HCT116 (cell line): ENCODE measurements around the gene SMARCAL1. TPM values are rescaled to one million over a fixed set of nuclear protein-coding genes. Genes with fewer than 3 reads are reported as not detected.

Source experiments
- ATAC-seq: fragments of 200-7000 bp; cut with Tn5 transposase; 2 replicates; pipeline ENCODE4 v1.9.1; 2020; ENCODE audit warnings: mild to moderate bottlenecking, moderate library complexity
- BruUV-seq: library from RNA; stranded (reverse); fragments of 400-500 nt; replicated peaks from 2 replicates; lab custom pipeline; 2021; lab: Mats Ljungman, UMichigan
- CTCF ChIA-PET: fragments of 300-600 bp; sonication (Branson Sonifier 250); formaldehyde crosslinking; loops from one replicate; lab custom pipeline; 2021; ENCODE audit warnings: antibody characterized with exemption; lab: Charles Lee
- POLR2A ChIA-PET: fragments of 300-600, 350-600 bp; sonication (Branson Sonifier 250); formaldehyde crosslinking; loops from one replicate; lab custom pipeline; 2021; ENCODE audit warnings: antibody characterized with exemption; lab: Charles Lee
- RAD21 ChIA-PET, 2 experiments: fragments of 300-600 bp; sonication (Branson Sonifier 250); formaldehyde crosslinking; loops; one replicate each; lab custom pipeline; 2023; ENCODE audit warnings: low total read pairs in 2 of 2; ENCODE audit not compliant: uncharacterized antibody in 2 of 2, unreplicated experiment in 2 of 2, low non-redundant PET in 1 of 2; lab: Charles Lee
- DNase-seq: peaks from one replicate; pipeline ENCODE4 v3.0.0-alpha.2; 2010; ENCODE audit warnings: low read depth, low spot score
- H2AFZ ChIP-seq: fragments of 200-600 bp; shearing (Covaris generic), sonication (generic); 2 replicates; pipeline ENCODE4 v1.6.1; 2017; ENCODE audit warnings: low read depth, mixed run types, mixed read lengths, antibody characterized with exemption, low read length; ENCODE audit not compliant: poor library complexity, severe bottlenecking
- H3K27ac ChIP-seq: 2 replicates; pipeline ENCODE4 v1.5.1; 2012; ENCODE audit warnings: low read depth, low read length
- H3K27me3 ChIP-seq: fragments of 200-600 bp; sonication (generic); 2 replicates; pipeline ENCODE4 v1.6.1; 2016; ENCODE audit warnings: mixed run types, low read length, mixed read lengths; ENCODE audit not compliant: insufficient read depth
- H3K36me3 ChIP-seq, 2 experiments: fragments of 200-500 bp in 1 of 2; fragments of 200-600 bp in 1 of 2; sonication (Bioruptor generic) in 1 of 2; sonication (generic) in 1 of 2; 2 replicates each; pipeline versions ENCODE4 v1.5.1 to v1.6.1; 2014 to 2016; ENCODE audit warnings: low read length in 2 of 2, inconsistent platforms in 1 of 2, mixed read lengths in 1 of 2, mixed run types in 1 of 2; ENCODE audit not compliant: insufficient read depth in 2 of 2, control insufficient read depth in 1 of 2
- H3K4me1 ChIP-seq, 2 experiments: fragments of 200-600 bp in 1 of 2; sonication (generic) in 1 of 2; 2 replicates each; pipeline versions ENCODE4 v1.5.1 to v1.6.1; 2012 to 2017; ENCODE audit warnings: low read length in 2 of 2, inconsistent platforms in 1 of 2, mild to moderate bottlenecking in 1 of 2, mixed read lengths in 1 of 2, mixed run types in 1 of 2, moderate library complexity in 1 of 2; ENCODE audit not compliant: insufficient read depth in 2 of 2, control insufficient read depth in 1 of 2
- H3K4me2 ChIP-seq: fragments of 200-600 bp; sonication (generic); 2 replicates; pipeline ENCODE4 v1.6.1; 2017; ENCODE audit warnings: mixed run types, low read length, mixed read lengths
- H3K4me3 ChIP-seq, 2 experiments: fragments of 200-600 bp in 1 of 2; sonication (generic) in 1 of 2; replicated peaks in 1 of 2; 2 replicates each; pipeline ENCODE4 v1.5.1; 2011 to 2016; ENCODE audit warnings: low read length in 2 of 2, control low read depth in 1 of 2, low read depth in 1 of 2, mild to moderate bottlenecking in 1 of 2, mixed read lengths in 1 of 2, mixed run types in 1 of 2
- H3K79me2 ChIP-seq: fragments of 200-600 bp; sonication (generic); 2 replicates; pipeline ENCODE4 v1.6.1; 2017; ENCODE audit warnings: mild to moderate bottlenecking, mixed run types, low read length, moderate library complexity, mixed read lengths; ENCODE audit not compliant: insufficient read depth
- H3K9ac ChIP-seq: fragments of 200-600 bp; sonication (generic); 2 replicates; pipeline ENCODE4 v1.6.1; 2016; ENCODE audit warnings: low read length, mixed read lengths
- H3K9me2 ChIP-seq: fragments of 200-600 bp; sonication (generic), shearing (Covaris generic); 2 replicates; pipeline ENCODE4 v1.6.1; 2017; ENCODE audit warnings: mixed run types, mild to moderate bottlenecking, moderate library complexity; ENCODE audit not compliant: insufficient read depth
- H3K9me3 ChIP-seq, 2 experiments: fragments of 200-500 bp in 1 of 2; fragments of 200-600 bp in 1 of 2; sonication (Bioruptor generic) in 1 of 2; sonication (generic) in 1 of 2; 2 replicates each; pipeline ENCODE4 v1.6.1; 2014 to 2017; ENCODE audit warnings: low read length in 2 of 2, mixed read lengths in 2 of 2, inconsistent platforms in 1 of 2, low read depth in 1 of 2, mild to moderate bottlenecking in 1 of 2, mixed run types in 1 of 2, moderate library complexity in 1 of 2; ENCODE audit not compliant: control insufficient read depth in 1 of 2, insufficient read depth in 1 of 2
- H4K20me1 ChIP-seq: fragments of 200-600 bp; sonication (generic), shearing (Covaris generic); 2 replicates; pipeline ENCODE4 v1.6.1; 2017; ENCODE audit warnings: mixed run types, mild to moderate bottlenecking, moderate library complexity; ENCODE audit not compliant: insufficient read depth
- CBX3 ChIP-seq: IDR thresholded peaks from 2 replicates; pipeline ENCODE4 v1.6.1; 2012; ENCODE audit warnings: low read depth
- CEBPB ChIP-seq: IDR thresholded peaks from 2 replicates; pipeline ENCODE4 v1.6.1; 2012; ENCODE audit warnings: low read depth
- EGR1 ChIP-seq: IDR thresholded peaks from 2 replicates; pipeline ENCODE4 v1.6.1; 2012; ENCODE audit warnings: low read depth
- ELF1 ChIP-seq: IDR thresholded peaks from 2 replicates; pipeline ENCODE4 v1.6.1; 2012; ENCODE audit warnings: low read depth, borderline replicate concordance
- EZH2 ChIP-seq: fragments of 200-600 bp; sonication (generic); IDR thresholded peaks from 2 replicates; pipeline ENCODE4 v1.6.1; 2017; ENCODE audit warnings: antibody characterized with exemption, mixed run types
- EZH2phosphoT487 ChIP-seq: fragments of 200-600 bp; IDR thresholded peaks from 2 replicates; pipeline ENCODE4 v1.6.1; 2018; ENCODE audit warnings: antibody characterized with exemption, borderline replicate concordance
- JUND ChIP-seq: IDR thresholded peaks from 2 replicates; pipeline ENCODE4 v1.6.1; 2012
- POLR2A ChIP-seq: IDR thresholded peaks from 2 replicates; pipeline ENCODE4 v1.7.0; 2011; ENCODE audit warnings: borderline replicate concordance; ENCODE audit not compliant: insufficient read depth, insufficient read length; ENCODE audit errors: extremely low read depth
- SIN3A ChIP-seq: IDR thresholded peaks from 2 replicates; pipeline ENCODE4 v1.6.1; 2012; ENCODE audit warnings: low read depth
- SP1 ChIP-seq: IDR thresholded peaks from 2 replicates; pipeline ENCODE4 v1.6.1; 2012; ENCODE audit warnings: low read depth
- SRF ChIP-seq: IDR thresholded peaks from 2 replicates; pipeline ENCODE4 v1.6.1; 2012; ENCODE audit warnings: low read depth
- YY1 ChIP-seq: IDR thresholded peaks from 2 replicates; pipeline ENCODE4 v1.6.1; 2011; ENCODE audit warnings: low read length, low read depth, moderate library complexity, mild to moderate bottlenecking; ENCODE audit not compliant: insufficient replicate concordance; ENCODE audit errors: extremely low read depth
- ZFX ChIP-seq: fragments of 450-650 bp; IDR thresholded peaks from 2 replicates; pipeline ENCODE4 v1.6.1; 2017
- intact Hi-C: fragments of 100-400 bp; cut with micrococcal nuclease; formaldehyde crosslinking; loops from 2 replicates; pipeline ENCODE4 v1.10.0; 2022
- total RNA-seq: library from RNA; stranded (reverse); gene quantifications from one replicate; pipeline ENCODE4 v1.2.1, GENCODE V29; 2021; ENCODE audit not compliant: unreplicated experiment
- TF ChIP-seq, protein P1 (sequence below): IDR thresholded peaks from 2 replicates; pipeline ENCODE4 v1.6.1; 2011; ENCODE audit warnings: mild to moderate bottlenecking, low read length, moderate library complexity; ENCODE audit not compliant: insufficient replicate concordance; ENCODE audit errors: extremely low read depth
- TF ChIP-seq, protein P2 (sequence below): IDR thresholded peaks from 2 replicates; pipeline ENCODE4 v1.6.1; 2012
- TF ChIP-seq, protein P3 (sequence below), 3 experiments: fragments of 200-600 bp in 1 of 3; sonication (generic) in 1 of 3; IDR thresholded peaks in 2 of 3; conservative IDR thresholded peaks in 1 of 3; 2 replicates each; pipeline ENCODE4 v1.5.1; 2012 to 2017; ENCODE audit warnings: low read depth in 2 of 3, low read length in 2 of 3, antibody characterized with exemption in 1 of 3, borderline replicate concordance in 1 of 3, control low read depth in 1 of 3, mild to moderate bottlenecking in 1 of 3, mixed read lengths in 1 of 3, mixed run types in 1 of 3, moderate library complexity in 1 of 3; ENCODE audit not compliant: insufficient read depth in 1 of 3

The SMARCAL1 gene
- total RNA-seq, 1 experiment from 2014 or later = 18.0 TPM

DNA sequence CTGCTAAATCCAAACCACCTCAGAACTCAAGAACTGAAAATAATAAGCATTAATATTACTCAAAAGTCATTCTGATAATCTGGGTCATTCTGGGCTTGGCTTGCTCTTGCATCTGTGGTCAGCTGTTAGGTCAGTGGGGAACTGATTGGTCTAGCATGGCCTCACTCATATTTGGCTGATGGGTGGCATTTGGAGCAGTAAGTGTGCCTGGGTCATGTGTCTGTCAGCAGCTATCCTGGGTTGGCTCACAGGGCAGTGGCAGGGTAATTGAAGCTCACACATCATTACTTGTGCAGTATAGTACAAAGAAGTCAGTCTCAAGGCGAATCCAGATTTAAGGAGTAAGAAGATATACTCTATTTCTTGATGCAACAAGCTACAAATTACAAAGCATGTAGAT is 95.9 kb downstream of the SMARCAL1 start:
- no peak overlapping the region for H3K4me2 ChIP-seq
- no peaks in the 10 kb centered on the region for H3K9me3 ChIP-seq
- H3K36me3 ChIP-seq = peaks cover 13 to 23% of the 10 kb centered on the region in 2 experiments
- intact Hi-C loops = no loop called here
- no peaks in the 10 kb centered on the region for H3K27me3 ChIP-seq
- H3K4me3 ChIP-seq = no peak overlapping the region
- H3K4me1 ChIP-seq = no peaks in the 10 kb centered on the region
- ChIA-PET POLR2A (interaction anchor here (1.4 to 2.6 kb wide), 2 partner anchors 10 kb away, joined by 3 to 18 read pairs; partner anchors contain the start of gene RPL37A), RAD21 (no interaction called here), CTCF (no interaction called here)
- DNase-seq (no peak), ATAC-seq (no peak)
- H2AFZ ChIP-seq = no peak overlapping the region
- no peak overlapping the region for H3K9ac ChIP-seq
- H3K79me2 ChIP-seq = peaks cover 5% of the 10 kb centered on the region; the same call in 1 of the 2 replicates
- H4K20me1 ChIP-seq = peaks cover 23% of the 10 kb centered on the region; the same call in 1 of the 2 replicates
- BruUV-seq = no TSS peak
- no peak overlapping the region for H3K27ac ChIP-seq
- no peaks in the 10 kb centered on the region for H3K9me2 ChIP-seq
- TF ChIP-seq, protein P1, sequence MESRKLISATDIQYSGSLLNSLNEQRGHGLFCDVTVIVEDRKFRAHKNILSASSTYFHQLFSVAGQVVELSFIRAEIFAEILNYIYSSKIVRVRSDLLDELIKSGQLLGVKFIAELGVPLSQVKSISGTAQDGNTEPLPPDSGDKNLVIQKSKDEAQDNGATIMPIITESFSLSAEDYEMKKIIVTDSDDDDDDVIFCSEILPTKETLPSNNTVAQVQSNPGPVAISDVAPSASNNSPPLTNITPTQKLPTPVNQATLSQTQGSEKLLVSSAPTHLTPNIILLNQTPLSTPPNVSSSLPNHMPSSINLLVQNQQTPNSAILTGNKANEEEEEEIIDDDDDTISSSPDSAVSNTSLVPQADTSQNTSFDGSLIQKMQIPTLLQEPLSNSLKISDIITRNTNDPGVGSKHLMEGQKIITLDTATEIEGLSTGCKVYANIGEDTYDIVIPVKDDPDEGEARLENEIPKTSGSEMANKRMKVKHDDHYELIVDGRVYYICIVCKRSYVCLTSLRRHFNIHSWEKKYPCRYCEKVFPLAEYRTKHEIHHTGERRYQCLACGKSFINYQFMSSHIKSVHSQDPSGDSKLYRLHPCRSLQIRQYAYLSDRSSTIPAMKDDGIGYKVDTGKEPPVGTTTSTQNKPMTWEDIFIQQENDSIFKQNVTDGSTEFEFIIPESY = no peak
- no peak for TF ChIP-seq POLR2A
- TF ChIP-seq EZH2 = no peak
- no peak for TF ChIP-seq ELF1
- TF ChIP-seq SP1 = no peak
- TF ChIP-seq EGR1 = no peak
- TF ChIP-seq SIN3A = no peak
- no peak for TF ChIP-seq CBX3
- TF ChIP-seq, protein P2, sequence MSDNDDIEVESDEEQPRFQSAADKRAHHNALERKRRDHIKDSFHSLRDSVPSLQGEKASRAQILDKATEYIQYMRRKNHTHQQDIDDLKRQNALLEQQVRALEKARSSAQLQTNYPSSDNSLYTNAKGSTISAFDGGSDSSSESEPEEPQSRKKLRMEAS = no peak
- no peak for TF ChIP-seq CEBPB
- no peak for TF ChIP-seq SRF
- TF ChIP-seq YY1 = no peak
- no peak for TF ChIP-seq JUND
- no peak for TF ChIP-seq EZH2phosphoT487
- TF ChIP-seq ZFX = no peak
- TF ChIP-seq, protein P3, sequence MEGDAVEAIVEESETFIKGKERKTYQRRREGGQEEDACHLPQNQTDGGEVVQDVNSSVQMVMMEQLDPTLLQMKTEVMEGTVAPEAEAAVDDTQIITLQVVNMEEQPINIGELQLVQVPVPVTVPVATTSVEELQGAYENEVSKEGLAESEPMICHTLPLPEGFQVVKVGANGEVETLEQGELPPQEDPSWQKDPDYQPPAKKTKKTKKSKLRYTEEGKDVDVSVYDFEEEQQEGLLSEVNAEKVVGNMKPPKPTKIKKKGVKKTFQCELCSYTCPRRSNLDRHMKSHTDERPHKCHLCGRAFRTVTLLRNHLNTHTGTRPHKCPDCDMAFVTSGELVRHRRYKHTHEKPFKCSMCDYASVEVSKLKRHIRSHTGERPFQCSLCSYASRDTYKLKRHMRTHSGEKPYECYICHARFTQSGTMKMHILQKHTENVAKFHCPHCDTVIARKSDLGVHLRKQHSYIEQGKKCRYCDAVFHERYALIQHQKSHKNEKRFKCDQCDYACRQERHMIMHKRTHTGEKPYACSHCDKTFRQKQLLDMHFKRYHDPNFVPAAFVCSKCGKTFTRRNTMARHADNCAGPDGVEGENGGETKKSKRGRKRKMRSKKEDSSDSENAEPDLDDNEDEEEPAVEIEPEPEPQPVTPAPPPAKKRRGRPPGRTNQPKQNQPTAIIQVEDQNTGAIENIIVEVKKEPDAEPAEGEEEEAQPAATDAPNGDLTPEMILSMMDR (IDR thresholded peaks at IDR 0.05 in 2 of 3, conservative IDR thresholded peaks at IDR 0.05 in 1 of 3; ENCODE audit: borderline replicate concordance in 1 of 3, insufficient read depth in 1 of 3, low read depth in 2 of 3, low read length in 2 of 3) = no peak
- TF ChIP-seq, all 23 proteins: peak for 0
